Progenitor cell of endocrine pancreas (in vitro differentiated cells): ENCODE measurements around the gene SETD1B. TPM values are rescaled to one million over a fixed set of nuclear protein-coding genes. Genes with fewer than 3 reads are reported as not detected.

Source experiments
- DNase-seq: peaks from one replicate; pipeline ENCODE4 v3.0.0; 2021; ENCODE audit warnings: low spot score; ENCODE audit not compliant: unreplicated experiment
- H3K27ac Mint-ChIP-seq: 2 replicates; pipeline ENCODE4 v1.8.0; 2021; ENCODE audit warnings: mild to moderate bottlenecking, moderate library complexity, mixed read lengths
- H3K27me3 Mint-ChIP-seq: 2 replicates; pipeline ENCODE4 v1.8.0; 2021; ENCODE audit warnings: mixed read lengths
- H3K36me3 Mint-ChIP-seq: 2 replicates; pipeline ENCODE4 v1.8.0; 2022; ENCODE audit warnings: mixed read lengths; ENCODE audit not compliant: insufficient read depth
- H3K4me1 Mint-ChIP-seq: 2 replicates; pipeline ENCODE4 v1.8.0; 2021; ENCODE audit warnings: low read depth, mixed read lengths
- H3K4me3 Mint-ChIP-seq: 2 replicates; pipeline ENCODE4 v1.8.0; 2021; ENCODE audit warnings: low read depth, mild to moderate bottlenecking, moderate library complexity, mixed read lengths
- H3K9me3 Mint-ChIP-seq: 2 replicates; pipeline ENCODE4 v1.8.0; 2021; ENCODE audit warnings: low read depth, mixed read lengths
- total RNA-seq: library from RNA; stranded (reverse); gene quantifications from 2 replicates; pipeline ENCODE4 v1.2.1, GENCODE V29; 2021
- TF ChIP-seq, protein P1 (sequence below): fragments of 200-600 bp; sonication (generic); IDR thresholded peaks from one replicate; pipeline ENCODE4 v1.5.0; 2021; ENCODE audit warnings: antibody characterized with exemption, mild to moderate bottlenecking; ENCODE audit not compliant: unreplicated experiment

Gene SETD1B
- total RNA-seq, 1 donor from 2014 or later: 28.6 TPM

DNA sequence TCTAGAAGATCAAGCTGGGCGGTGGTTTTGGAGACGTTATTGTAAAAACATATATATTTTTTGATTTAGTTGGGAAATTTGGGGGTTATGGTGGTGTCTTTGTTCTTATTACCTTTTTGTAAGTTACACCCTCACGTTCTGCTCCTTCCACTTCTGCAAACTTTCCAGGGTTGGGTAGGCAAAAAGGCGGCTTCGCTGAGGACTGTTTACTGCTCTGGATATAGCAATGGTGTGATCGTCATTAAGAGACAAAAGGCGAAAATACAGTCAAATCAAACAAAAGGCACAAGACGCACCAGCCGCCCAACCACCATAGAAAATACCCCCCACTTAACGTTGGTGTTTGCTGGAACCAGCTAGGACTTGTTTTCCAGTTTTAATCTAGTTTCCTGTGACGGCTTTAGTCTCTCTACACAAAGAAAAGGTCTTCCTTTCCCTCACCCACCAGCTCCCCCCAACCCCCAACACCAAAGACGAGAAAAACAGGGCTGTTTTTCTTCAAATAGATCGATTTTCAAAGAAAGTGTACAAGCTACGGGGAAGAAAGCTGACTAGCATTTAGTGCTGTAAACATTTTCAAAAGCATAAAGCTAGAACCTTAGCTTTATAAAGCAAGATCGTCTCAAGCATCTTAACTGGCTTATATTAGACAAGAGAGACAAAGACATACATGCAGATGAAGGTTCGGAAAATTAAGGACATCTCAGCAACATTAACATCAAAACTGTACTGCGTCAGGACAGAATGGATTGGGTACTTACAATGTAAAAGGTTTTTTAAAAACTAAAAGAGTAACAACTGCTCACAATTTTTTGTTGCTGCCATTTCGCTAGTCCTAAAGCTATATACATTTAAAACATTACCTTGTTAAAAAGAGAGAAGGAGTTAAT is 2.0 kb upstream of the SETD1B start:
- H3K4me3 Mint-ChIP-seq: peak overlapping the region; percentile 90
- no peaks in the 10 kb centered on the region for H3K27me3 Mint-ChIP-seq
- H3K4me1 Mint-ChIP-seq: peaks cover 33% of the 10 kb centered on the region
- TF ChIP-seq, protein P1, sequence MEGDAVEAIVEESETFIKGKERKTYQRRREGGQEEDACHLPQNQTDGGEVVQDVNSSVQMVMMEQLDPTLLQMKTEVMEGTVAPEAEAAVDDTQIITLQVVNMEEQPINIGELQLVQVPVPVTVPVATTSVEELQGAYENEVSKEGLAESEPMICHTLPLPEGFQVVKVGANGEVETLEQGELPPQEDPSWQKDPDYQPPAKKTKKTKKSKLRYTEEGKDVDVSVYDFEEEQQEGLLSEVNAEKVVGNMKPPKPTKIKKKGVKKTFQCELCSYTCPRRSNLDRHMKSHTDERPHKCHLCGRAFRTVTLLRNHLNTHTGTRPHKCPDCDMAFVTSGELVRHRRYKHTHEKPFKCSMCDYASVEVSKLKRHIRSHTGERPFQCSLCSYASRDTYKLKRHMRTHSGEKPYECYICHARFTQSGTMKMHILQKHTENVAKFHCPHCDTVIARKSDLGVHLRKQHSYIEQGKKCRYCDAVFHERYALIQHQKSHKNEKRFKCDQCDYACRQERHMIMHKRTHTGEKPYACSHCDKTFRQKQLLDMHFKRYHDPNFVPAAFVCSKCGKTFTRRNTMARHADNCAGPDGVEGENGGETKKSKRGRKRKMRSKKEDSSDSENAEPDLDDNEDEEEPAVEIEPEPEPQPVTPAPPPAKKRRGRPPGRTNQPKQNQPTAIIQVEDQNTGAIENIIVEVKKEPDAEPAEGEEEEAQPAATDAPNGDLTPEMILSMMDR: no peak
- H3K9me3 Mint-ChIP-seq: no peaks in the 10 kb centered on the region
- peak overlapping the region; percentile 99 for H3K27ac Mint-ChIP-seq
- no peak for DNase-seq
- H3K36me3 Mint-ChIP-seq: peaks cover 13% of the 10 kb centered on the region

DNA sequence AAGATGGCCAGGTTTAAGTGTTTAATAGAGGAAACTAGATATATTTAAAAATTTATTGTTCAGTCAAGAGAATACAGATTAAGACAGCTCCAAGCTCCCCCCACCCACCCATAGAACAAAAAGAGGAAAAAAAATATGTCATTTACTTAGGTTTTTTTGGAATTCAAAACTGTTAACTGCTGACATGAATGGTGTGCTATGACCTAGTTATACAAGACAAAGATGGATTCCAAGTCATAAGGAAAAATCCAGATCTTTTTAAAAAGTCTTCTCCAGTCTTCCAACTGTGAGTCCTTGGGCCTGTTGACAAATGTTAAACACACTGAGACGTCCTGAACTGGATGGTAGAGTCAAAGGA is 1.3 kb upstream of the SETD1B start:
- peaks cover 32% of the 10 kb centered on the region for H3K4me1 Mint-ChIP-seq
- TF ChIP-seq, protein P1: no peak
- peak overlapping the region; percentile 90 for H3K4me3 Mint-ChIP-seq
- peaks cover 12% of the 10 kb centered on the region for H3K36me3 Mint-ChIP-seq
- no peak for DNase-seq
- H3K9me3 Mint-ChIP-seq: no peaks in the 10 kb centered on the region
- no peaks in the 10 kb centered on the region for H3K27me3 Mint-ChIP-seq
- H3K27ac Mint-ChIP-seq: peak overlapping the region; percentile 99

DNA sequence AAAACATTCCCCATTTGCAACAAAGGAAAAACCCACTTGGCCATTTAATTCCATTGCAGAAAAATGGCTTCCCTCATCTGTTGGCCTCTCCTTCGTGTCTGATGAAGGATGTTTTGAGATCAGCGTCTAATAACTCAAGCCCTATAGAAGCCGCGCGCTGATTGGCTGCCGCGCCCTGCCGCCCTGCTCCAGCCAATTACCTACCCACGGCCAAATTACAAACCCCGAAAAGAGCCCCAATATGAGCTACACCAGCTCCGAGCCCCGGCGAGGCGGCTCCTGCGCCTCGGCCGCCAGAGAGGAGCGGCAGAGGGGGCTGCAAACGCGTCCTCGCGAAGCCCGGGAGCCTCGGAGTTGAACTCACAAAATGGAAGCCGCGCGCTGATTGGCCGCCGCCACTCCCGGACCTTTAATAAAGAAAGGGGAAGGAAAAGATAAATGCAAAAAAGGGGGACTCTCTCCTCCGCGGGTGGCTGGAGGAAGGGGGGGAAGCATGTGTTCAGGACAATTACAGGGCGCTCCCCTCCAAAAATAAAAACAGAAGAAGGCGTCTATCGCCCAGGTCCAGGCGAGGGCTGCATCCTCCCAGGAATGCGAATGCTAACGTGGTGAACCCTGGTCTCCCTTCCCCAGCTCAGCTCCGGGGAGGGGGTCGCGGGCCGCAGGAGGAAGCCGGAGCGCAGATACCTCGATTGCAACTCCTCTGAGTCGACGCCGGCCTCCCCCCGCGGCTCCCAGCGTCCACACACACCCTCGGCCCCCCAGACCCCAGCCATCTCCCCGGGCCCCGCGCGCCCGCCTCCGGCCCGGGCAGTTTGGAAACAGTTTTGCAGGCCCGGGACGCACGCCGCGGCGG is 738 bp upstream of the SETD1B start:
- peaks cover 29% of the 10 kb centered on the region for H3K4me1 Mint-ChIP-seq

DNA sequence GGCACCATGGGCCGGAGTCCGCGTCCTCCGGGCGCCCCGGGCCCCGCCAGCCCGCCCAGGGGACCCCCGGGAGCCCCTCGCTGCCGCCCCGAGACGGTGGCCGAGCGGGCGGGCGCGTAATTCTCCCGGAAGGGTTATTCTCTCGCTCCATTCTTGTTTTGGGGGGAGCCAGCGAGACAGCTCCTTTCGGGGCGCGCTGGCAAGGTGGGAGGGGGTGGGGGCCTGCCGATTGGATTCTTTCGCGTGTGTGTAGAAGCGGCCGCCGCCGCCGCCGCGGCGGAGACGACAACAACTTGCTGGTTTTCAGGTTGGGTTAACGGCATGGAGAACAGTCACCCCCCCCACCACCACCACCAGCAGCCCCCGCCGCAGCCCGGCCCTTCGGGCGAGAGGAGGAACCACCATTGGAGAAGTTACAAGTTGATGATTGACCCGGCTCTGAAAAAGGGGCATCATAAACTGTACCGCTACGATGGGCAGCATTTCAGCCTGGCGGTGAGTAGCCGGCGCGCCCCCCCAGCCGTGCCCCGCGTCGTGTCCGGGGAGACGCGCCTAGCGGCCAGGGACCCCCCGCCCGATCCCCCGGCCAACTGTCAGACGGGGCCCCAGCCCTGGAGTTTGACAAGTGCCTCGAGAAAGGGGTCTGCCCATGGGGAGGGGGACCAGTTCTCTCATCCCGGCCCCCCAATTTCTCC is 755 bp downstream of the SETD1B start:
- H3K4me1 Mint-ChIP-seq: peaks cover 16% of the 10 kb centered on the region
- no peaks in the 10 kb centered on the region for H3K27me3 Mint-ChIP-seq
- H3K4me3 Mint-ChIP-seq: peak overlapping the region; percentile 90
- no peak for DNase-seq
- H3K36me3 Mint-ChIP-seq: peaks cover 11% of the 10 kb centered on the region
- no peaks in the 10 kb centered on the region for H3K9me3 Mint-ChIP-seq
- TF ChIP-seq, protein P1: no peak
- H3K27ac Mint-ChIP-seq: peak overlapping the region; percentile 98

More for the DNA sequence above, 738 bp upstream of the SETD1B start:
- no peaks in the 10 kb centered on the region for H3K9me3 Mint-ChIP-seq
- peaks cover 11% of the 10 kb centered on the region for H3K36me3 Mint-ChIP-seq
- peak; percentile 78 for DNase-seq
- peak overlapping the region; percentile 99 for H3K27ac Mint-ChIP-seq
- TF ChIP-seq, protein P1: no peak
- peak overlapping the region; percentile 90 for H3K4me3 Mint-ChIP-seq
- H3K27me3 Mint-ChIP-seq: no peaks in the 10 kb centered on the region
